ENCODE measurements around the gene AHCYL2.

DNA sequence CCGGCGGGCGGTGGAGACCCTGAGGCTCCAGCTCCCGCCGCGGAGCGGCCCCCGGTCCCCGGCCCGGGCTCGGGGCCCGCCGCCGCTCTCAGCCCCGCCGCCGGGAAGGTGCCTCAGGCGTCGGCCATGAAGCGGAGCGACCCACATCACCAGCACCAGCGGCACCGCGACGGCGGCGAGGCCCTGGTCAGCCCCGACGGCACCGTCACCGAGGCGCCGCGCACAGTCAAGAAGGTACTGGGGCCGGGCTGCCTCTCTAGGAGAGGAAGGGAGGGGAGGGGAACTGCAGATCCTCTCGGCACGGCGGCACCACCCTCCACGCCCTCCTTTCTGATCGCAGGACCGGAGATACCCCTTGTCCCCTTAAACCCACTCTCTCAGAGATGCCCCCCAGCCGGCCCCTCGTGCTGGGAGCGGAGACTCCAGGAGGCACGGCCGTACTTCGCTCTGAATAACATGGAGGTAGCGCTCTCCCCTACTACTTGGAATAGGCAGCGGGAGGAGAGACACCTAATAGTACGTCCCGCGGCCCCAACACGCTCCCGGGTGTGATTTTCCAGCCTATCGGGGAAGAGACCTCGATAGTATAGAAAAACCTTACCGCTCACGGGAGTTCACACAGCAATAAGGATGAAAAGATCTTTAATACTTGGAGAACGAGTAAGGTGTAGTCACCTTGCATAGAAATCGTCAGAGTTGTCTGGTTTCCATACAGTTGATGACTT, 538 bp downstream of the AHCYL2 start:
- TF ChIP-seq, protein P1, sequence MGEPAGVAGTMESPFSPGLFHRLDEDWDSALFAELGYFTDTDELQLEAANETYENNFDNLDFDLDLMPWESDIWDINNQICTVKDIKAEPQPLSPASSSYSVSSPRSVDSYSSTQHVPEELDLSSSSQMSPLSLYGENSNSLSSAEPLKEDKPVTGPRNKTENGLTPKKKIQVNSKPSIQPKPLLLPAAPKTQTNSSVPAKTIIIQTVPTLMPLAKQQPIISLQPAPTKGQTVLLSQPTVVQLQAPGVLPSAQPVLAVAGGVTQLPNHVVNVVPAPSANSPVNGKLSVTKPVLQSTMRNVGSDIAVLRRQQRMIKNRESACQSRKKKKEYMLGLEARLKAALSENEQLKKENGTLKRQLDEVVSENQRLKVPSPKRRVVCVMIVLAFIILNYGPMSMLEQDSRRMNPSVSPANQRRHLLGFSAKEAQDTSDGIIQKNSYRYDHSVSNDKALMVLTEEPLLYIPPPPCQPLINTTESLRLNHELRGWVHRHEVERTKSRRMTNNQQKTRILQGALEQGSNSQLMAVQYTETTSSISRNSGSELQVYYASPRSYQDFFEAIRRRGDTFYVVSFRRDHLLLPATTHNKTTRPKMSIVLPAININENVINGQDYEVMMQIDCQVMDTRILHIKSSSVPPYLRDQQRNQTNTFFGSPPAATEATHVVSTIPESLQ (CRISPR knock-in tag; IDR thresholded peaks at IDR 0.05) = no peak
- TF ChIP-seq, protein P2, sequence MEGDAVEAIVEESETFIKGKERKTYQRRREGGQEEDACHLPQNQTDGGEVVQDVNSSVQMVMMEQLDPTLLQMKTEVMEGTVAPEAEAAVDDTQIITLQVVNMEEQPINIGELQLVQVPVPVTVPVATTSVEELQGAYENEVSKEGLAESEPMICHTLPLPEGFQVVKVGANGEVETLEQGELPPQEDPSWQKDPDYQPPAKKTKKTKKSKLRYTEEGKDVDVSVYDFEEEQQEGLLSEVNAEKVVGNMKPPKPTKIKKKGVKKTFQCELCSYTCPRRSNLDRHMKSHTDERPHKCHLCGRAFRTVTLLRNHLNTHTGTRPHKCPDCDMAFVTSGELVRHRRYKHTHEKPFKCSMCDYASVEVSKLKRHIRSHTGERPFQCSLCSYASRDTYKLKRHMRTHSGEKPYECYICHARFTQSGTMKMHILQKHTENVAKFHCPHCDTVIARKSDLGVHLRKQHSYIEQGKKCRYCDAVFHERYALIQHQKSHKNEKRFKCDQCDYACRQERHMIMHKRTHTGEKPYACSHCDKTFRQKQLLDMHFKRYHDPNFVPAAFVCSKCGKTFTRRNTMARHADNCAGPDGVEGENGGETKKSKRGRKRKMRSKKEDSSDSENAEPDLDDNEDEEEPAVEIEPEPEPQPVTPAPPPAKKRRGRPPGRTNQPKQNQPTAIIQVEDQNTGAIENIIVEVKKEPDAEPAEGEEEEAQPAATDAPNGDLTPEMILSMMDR (IDR thresholded peaks at IDR 0.05) = no peak
- TF ChIP-seq HMGA2 (CRISPR knock-in tag; IDR thresholded peaks at IDR 0.05) (no peak), JUN (CRISPR knock-in tag; IDR thresholded peaks at IDR 0.05) (no peak)
- TF ChIP-seq, protein P3, sequence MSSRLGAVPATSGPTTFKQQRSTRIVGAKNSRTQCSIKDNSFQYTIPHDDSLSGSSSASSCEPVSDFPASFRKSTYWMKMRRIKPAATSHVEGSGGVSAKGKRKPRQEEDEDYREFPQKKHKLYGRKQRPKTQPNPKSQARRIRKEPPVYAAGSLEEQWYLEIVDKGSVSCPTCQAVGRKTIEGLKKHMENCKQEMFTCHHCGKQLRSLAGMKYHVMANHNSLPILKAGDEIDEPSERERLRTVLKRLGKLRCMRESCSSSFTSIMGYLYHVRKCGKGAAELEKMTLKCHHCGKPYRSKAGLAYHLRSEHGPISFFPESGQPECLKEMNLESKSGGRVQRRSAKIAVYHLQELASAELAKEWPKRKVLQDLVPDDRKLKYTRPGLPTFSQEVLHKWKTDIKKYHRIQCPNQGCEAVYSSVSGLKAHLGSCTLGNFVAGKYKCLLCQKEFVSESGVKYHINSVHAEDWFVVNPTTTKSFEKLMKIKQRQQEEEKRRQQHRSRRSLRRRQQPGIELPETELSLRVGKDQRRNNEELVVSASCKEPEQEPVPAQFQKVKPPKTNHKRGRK (CRISPR knock-in tag; IDR thresholded peaks at IDR 0.05; ENCODE audit: borderline replicate concordance) = no peak
- TF ChIP-seq, protein P4, sequence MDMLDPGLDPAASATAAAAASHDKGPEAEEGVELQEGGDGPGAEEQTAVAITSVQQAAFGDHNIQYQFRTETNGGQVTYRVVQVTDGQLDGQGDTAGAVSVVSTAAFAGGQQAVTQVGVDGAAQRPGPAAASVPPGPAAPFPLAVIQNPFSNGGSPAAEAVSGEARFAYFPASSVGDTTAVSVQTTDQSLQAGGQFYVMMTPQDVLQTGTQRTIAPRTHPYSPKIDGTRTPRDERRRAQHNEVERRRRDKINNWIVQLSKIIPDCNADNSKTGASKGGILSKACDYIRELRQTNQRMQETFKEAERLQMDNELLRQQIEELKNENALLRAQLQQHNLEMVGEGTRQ (CRISPR knock-in tag; IDR thresholded peaks at IDR 0.05) = no peak
